Right atrium auricular region (tissue), 2 donors: Measurements from ENCODE around the gene WDR81. TPM values are rescaled to one million over a fixed set of nuclear protein-coding genes. Genes with fewer than 3 reads are reported as not detected.
"Not testable (repeated sequence)": the region's sequence is repeated elsewhere in the genome, so short reads cannot be mapped to it uniquely, and the experiment has no call there.

Experiments used
- DNase-seq: peaks from one replicate; pipeline ENCODE4 v3.0.0-alpha.2; 2019; ENCODE audit warnings: low spot score
- H3K27ac ChIP-seq, 2 donors: fragments of 200-600 bp; sonication (generic); 1 replicate in 1 of 2; 2 replicates in 1 of 2; pipeline ENCODE4 v1.5.1; 2016 to 2019
- H3K27me3 ChIP-seq, 2 donors: fragments of 200-600 bp; sonication (generic); one replicate each; pipeline versions ENCODE4 v1.5.1 to v1.6.0; 2017 to 2019
- H3K36me3 ChIP-seq: fragments of 200-600 bp; sonication (generic); one replicate; pipeline ENCODE4 v1.5.1; 2016
- H3K4me1 ChIP-seq, 2 donors: fragments of 200-600 bp; sonication (generic); one replicate each; pipeline versions ENCODE4 v1.5.1 to v1.6.0; 2017 to 2019
- H3K4me3 ChIP-seq, 2 donors: fragments of 200-600 bp; sonication (generic); 1 replicate in 1 of 2; 2 replicates in 1 of 2; pipeline ENCODE4 v1.5.1; 2017 to 2019; ENCODE audit warnings: mild to moderate bottlenecking in 1 of 2, moderate library complexity in 1 of 2
- H3K9me3 ChIP-seq, 2 donors: fragments of 200-600 bp; sonication (generic); one replicate each; pipeline ENCODE4 v1.5.1; 2019
- CTCF ChIP-seq, 2 donors: fragments of 200-600 bp; sonication (generic); IDR thresholded peaks; one replicate each; pipeline ENCODE4 v1.5.1; 2019; ENCODE audit warnings: antibody characterized with exemption in 2 of 2
- total RNA-seq, 2 donors: library from RNA; depleted of rRNA; stranded (reverse); fragments of >200 nt; gene quantifications; one replicate each; pipeline ENCODE4 v1.1.0, GENCODE V29; 2016

WDR81 gene
- total RNA-seq, 2 donors from 2014 or later: 10.9 to 17.9 TPM

GRCh38 chr17:1718362-1719165, 5.9 kb upstream of the WDR81 start:
- Histone ChIP-seq H3K4me3 (no peak overlapping the region), H3K4me1 (peaks cover 0 to 41% of the 10 kb centered on the region in 2 donors)

GRCh38 chr17:1720856-1721386, 3.6 kb upstream of the WDR81 start:
- Histone ChIP-seq H3K9me3 (no peaks in the 10 kb centered on the region), H3K27me3 (no peaks in the 10 kb centered on the region), H3K4me3 (no peak overlapping the region), H3K27ac (peak overlapping the region; percentile 46 to 71), H3K36me3 (peaks cover under 1% of the 10 kb centered on the region), H3K4me1 (peaks cover 0 to 50% of the 10 kb centered on the region in 2 donors)
- peak; percentile 95 to 98 for TF ChIP-seq CTCF (IDR thresholded peaks at IDR 0.05)
- peak; percentile 86 for DNase-seq

More at GRCh38 chr17:1718362-1719165, 5.9 kb upstream of the WDR81 start:
- no peaks in the 10 kb centered on the region for H3K9me3 ChIP-seq
- no peaks in the 10 kb centered on the region for H3K27me3 ChIP-seq
- H3K36me3 ChIP-seq: peaks cover 13% of the 10 kb centered on the region
- no peak for TF ChIP-seq CTCF (IDR thresholded peaks at IDR 0.05)
- H3K27ac ChIP-seq: peak overlapping the region; percentile 99 to 100
- DNase-seq: no peak

- H3K4me1 ChIP-seq: peaks cover 0 to 59% of the 10 kb centered on the region in 2 donors
- H3K36me3 ChIP-seq, H3K27me3 ChIP-seq, H3K9me3 ChIP-seq, H3K4me3 ChIP-seq, DNase-seq: not testable (repeated sequence)
- H3K27ac ChIP-seq: peak overlapping the region; percentile 26 to 88
Measured at GRCh38 chr17:1722022-1722421, 2.5 kb upstream of the WDR81 start.

- DNase-seq: no peak
- H3K27me3 ChIP-seq: no peaks in the 10 kb centered on the region
- no peak for TF ChIP-seq CTCF (IDR thresholded peaks at IDR 0.05)
- no peaks in the 10 kb centered on the region for H3K36me3 ChIP-seq
- H3K27ac ChIP-seq: peak overlapping the region; percentile 88 to 90
- H3K4me3 ChIP-seq: peak overlapping the region; percentile 51 to 73
- H3K4me1 ChIP-seq: peaks cover 0 to 52% of the 10 kb centered on the region in 2 donors
- no peaks in the 10 kb centered on the region for H3K9me3 ChIP-seq
Measured at GRCh38 chr17:1724869-1725641, 551 bp downstream of the WDR81 start.

GRCh38 chr17:1725642-1726511, 1.4 kb downstream of the WDR81 start:
- Histone ChIP-seq H3K9me3 (no peaks in the 10 kb centered on the region), H3K27ac (peak overlapping the region in 1 of 2 donors; percentile 90), H3K27me3 (no peaks in the 10 kb centered on the region), H3K4me3 (peak overlapping the region in 1 of 2 donors; percentile 73), H3K4me1 (peaks cover 0 to 55% of the 10 kb centered on the region in 2 donors), H3K36me3 (no peaks in the 10 kb centered on the region)
- no peak for DNase-seq
- TF ChIP-seq CTCF (IDR thresholded peaks at IDR 0.05): no peak
